ENCODE data around the gene LENG8.

Gene LENG8

GRCh38 chr19:54424201-54424600 is 24.8 kb upstream of the LENG8 start:
- no peak for DNase-seq

GRCh38 chr19:54424660-54425381 is 24.2 kb upstream of the LENG8 start:
- no peak for DNase-seq

GRCh38 chr19:54425382-54425723 is 23.6 kb upstream of the LENG8 start:
- no peak for DNase-seq

- DNase-seq = peak in 1 of 2 experiments; percentile 55
Measured at GRCh38 chr19:54426291-54426931, 22.6 kb upstream of the LENG8 start.

- DNase-seq = no peak
Measured at GRCh38 chr19:54427586-54427985, 21.4 kb upstream of the LENG8 start.

GRCh38 chr19:54428323-54429175 is 20.4 kb upstream of the LENG8 start:
- no peak for DNase-seq

- no peak for DNase-seq
Measured at GRCh38 chr19:54429176-54429495, 19.9 kb upstream of the LENG8 start.

- no peak for DNase-seq
Measured at GRCh38 chr19:54429545-54430227, 19.3 kb upstream of the LENG8 start.

GRCh38 chr19:54430306-54431254 is 18.4 kb upstream of the LENG8 start:
- peak; percentile 40 to 75 for DNase-seq

GRCh38 chr19:54431255-54431838 is 17.7 kb upstream of the LENG8 start:
- no peak for DNase-seq

GRCh38 chr19:54432144-54432738 is 16.8 kb upstream of the LENG8 start:
- DNase-seq = no peak

- DNase-seq = no peak
Measured at GRCh38 chr19:54433697-54434096, 15.3 kb upstream of the LENG8 start.

GRCh38 chr19:54434112-54434872 is 14.7 kb upstream of the LENG8 start:
- DNase-seq = no peak

GRCh38 chr19:54434873-54435214 is 14.2 kb upstream of the LENG8 start:
- no peak for DNase-seq

- no peak for DNase-seq
Measured at GRCh38 chr19:54435551-54436016, 13.4 kb upstream of the LENG8 start.

- DNase-seq = no peak
Measured at GRCh38 chr19:54436031-54436523, 12.9 kb upstream of the LENG8 start.

GRCh38 chr19:54436628-54437252 is 12.3 kb upstream of the LENG8 start:
- DNase-seq = no peak

GRCh38 chr19:54439174-54439851 is 9.7 kb upstream of the LENG8 start:
- peak in 1 of 2 experiments; percentile 78 for DNase-seq

- DNase-seq = no peak
Measured at GRCh38 chr19:54440641-54441040, 8.4 kb upstream of the LENG8 start.

All from NCI-H526 (cell line).